Skeletal muscle satellite cell (primary cell): Measurements from ENCODE around the gene PREX1.
"Not testable (repeated sequence)": the region's sequence is repeated elsewhere in the genome, so short reads cannot be mapped to it uniquely, and the experiment has no call there.

Source experiments
- H3K27me3 ChIP-seq: 2 replicates; pipeline ENCODE4 v1.7.0; 2013; ENCODE audit warnings: low read length; ENCODE audit not compliant: control insufficient read depth, insufficient read depth
- H3K36me3 ChIP-seq: 2 replicates; pipeline ENCODE4 v1.7.0; 2013; ENCODE audit warnings: mild to moderate bottlenecking, control low read depth, low read length; ENCODE audit not compliant: insufficient read depth
- H3K4me1 ChIP-seq: 2 replicates; pipeline ENCODE4 v1.7.0; 2013; ENCODE audit warnings: low read length; ENCODE audit not compliant: control insufficient read depth, insufficient read depth
- H3K4me2 ChIP-seq: 2 replicates; pipeline ENCODE4 v1.7.0; 2013; ENCODE audit warnings: mild to moderate bottlenecking, low read length
- H3K4me3 ChIP-seq: 2 replicates; pipeline ENCODE4 v1.7.0; 2013; ENCODE audit warnings: low read length
- H3K9ac ChIP-seq: 2 replicates; pipeline ENCODE4 v1.7.0; 2013; ENCODE audit warnings: mild to moderate bottlenecking, low read depth, low read length, moderate library complexity
- H3K9me3 ChIP-seq: replicated peaks from 2 replicates; pipeline ENCODE4 v1.7.0; 2013; ENCODE audit warnings: mild to moderate bottlenecking, control low read depth, low read length

PREX1 gene

GRCh38 chr20:48845721-48846306 lies 18.0 kb upstream of the PREX1 start:
- no peaks in the 10 kb centered on the region for H3K27me3 ChIP-seq
- peaks cover 38% of the 10 kb centered on the region for H3K4me1 ChIP-seq
- H3K4me2 ChIP-seq: no peak overlapping the region
- no peak overlapping the region for H3K9ac ChIP-seq
- no peak overlapping the region for H3K4me3 ChIP-seq
- no peaks in the 10 kb centered on the region for H3K9me3 ChIP-seq
- no peaks in the 10 kb centered on the region for H3K36me3 ChIP-seq

- Histone ChIP-seq H3K9me3 (no peaks in the 10 kb centered on the region), H3K36me3 (no peaks in the 10 kb centered on the region), H3K4me1 (peaks cover 38% of the 10 kb centered on the region), H3K4me3 (no peak overlapping the region), H3K4me2 (no peak overlapping the region), H3K27me3 (no peaks in the 10 kb centered on the region), H3K9ac (no peak overlapping the region)
Observed at GRCh38 chr20:48844996-48845395, 17.2 kb upstream of the PREX1 start.

- H3K36me3 ChIP-seq, H3K9me3 ChIP-seq, H3K4me3 ChIP-seq, H3K27me3 ChIP-seq, H3K9ac ChIP-seq, H3K4me2 ChIP-seq: not testable (repeated sequence)
- H3K4me1 ChIP-seq: peaks cover 38% of the 10 kb centered on the region
Observed at GRCh38 chr20:48843896-48844295, 16.1 kb upstream of the PREX1 start.

- no peaks in the 10 kb centered on the region for H3K36me3 ChIP-seq
- no peak overlapping the region for H3K9ac ChIP-seq
- no peaks in the 10 kb centered on the region for H3K9me3 ChIP-seq
Observed at GRCh38 chr20:48843057-48843806, 15.4 kb upstream of the PREX1 start.

GRCh38 chr20:48841875-48842529 lies 14.2 kb upstream of the PREX1 start:
- Histone ChIP-seq H3K4me1 (peaks cover 38% of the 10 kb centered on the region), H3K27me3 (no peaks in the 10 kb centered on the region), H3K4me2 (peak overlapping the region; percentile 61), H3K4me3 (no peak overlapping the region), H3K9ac (no peak overlapping the region), H3K36me3 (no peaks in the 10 kb centered on the region), H3K9me3 (no peaks in the 10 kb centered on the region)

More at GRCh38 chr20:48843057-48843806, 15.4 kb upstream of the PREX1 start:
- Histone ChIP-seq H3K4me1 (peaks cover 38% of the 10 kb centered on the region), H3K4me3 (no peak overlapping the region), H3K27me3 (no peaks in the 10 kb centered on the region), H3K4me2 (no peak overlapping the region)

GRCh38 chr20:48841196-48841874 lies 13.5 kb upstream of the PREX1 start:
- H3K9me3 ChIP-seq: no peaks in the 10 kb centered on the region
- H3K27me3 ChIP-seq: no peaks in the 10 kb centered on the region
- H3K4me3 ChIP-seq: peak overlapping the region; percentile 38
- peak overlapping the region; percentile 61 for H3K4me2 ChIP-seq
- no peak overlapping the region for H3K9ac ChIP-seq
- H3K36me3 ChIP-seq: no peaks in the 10 kb centered on the region
- H3K4me1 ChIP-seq: peaks cover 33% of the 10 kb centered on the region

- Histone ChIP-seq H3K4me2 (no peak overlapping the region), H3K27me3 (no peaks in the 10 kb centered on the region), H3K4me3 (no peak overlapping the region), H3K4me1 (peaks cover 15% of the 10 kb centered on the region), H3K36me3 (no peaks in the 10 kb centered on the region), H3K9ac (no peak overlapping the region), H3K9me3 (no peaks in the 10 kb centered on the region)
Observed at GRCh38 chr20:48839154-48839917, 11.5 kb upstream of the PREX1 start.

- Histone ChIP-seq H3K4me1 (peaks cover 15% of the 10 kb centered on the region), H3K9ac (no peak overlapping the region), H3K9me3 (no peaks in the 10 kb centered on the region), H3K27me3 (no peaks in the 10 kb centered on the region), H3K4me2 (no peak overlapping the region), H3K4me3 (no peak overlapping the region), H3K36me3 (no peaks in the 10 kb centered on the region)
Observed at GRCh38 chr20:48837014-48837413, 9.2 kb upstream of the PREX1 start.

GRCh38 chr20:48835390-48835789 lies 7.6 kb upstream of the PREX1 start:
- H3K4me3 ChIP-seq: no peak overlapping the region
- no peak overlapping the region for H3K9ac ChIP-seq
- peaks cover 14% of the 10 kb centered on the region for H3K4me1 ChIP-seq

GRCh38 chr20:48834278-48834677 lies 6.5 kb upstream of the PREX1 start:
- Histone ChIP-seq H3K36me3 (no peaks in the 10 kb centered on the region), H3K27me3 (no peaks in the 10 kb centered on the region), H3K9ac (no peak overlapping the region), H3K4me3 (no peak overlapping the region), H3K9me3 (no peaks in the 10 kb centered on the region), H3K4me2 (no peak overlapping the region), H3K4me1 (peaks cover 14% of the 10 kb centered on the region)

More at GRCh38 chr20:48835390-48835789, 7.6 kb upstream of the PREX1 start:
- no peak overlapping the region for H3K4me2 ChIP-seq
- H3K27me3 ChIP-seq: no peaks in the 10 kb centered on the region
- no peaks in the 10 kb centered on the region for H3K9me3 ChIP-seq
- no peaks in the 10 kb centered on the region for H3K36me3 ChIP-seq

- H3K4me1 ChIP-seq: peaks cover 14% of the 10 kb centered on the region
- no peak overlapping the region for H3K4me2 ChIP-seq
- H3K36me3 ChIP-seq: no peaks in the 10 kb centered on the region
- H3K9me3 ChIP-seq: no peaks in the 10 kb centered on the region
- no peaks in the 10 kb centered on the region for H3K27me3 ChIP-seq
- no peak overlapping the region for H3K4me3 ChIP-seq
- H3K9ac ChIP-seq: no peak overlapping the region
Observed at GRCh38 chr20:48832405-48832730, 4.6 kb upstream of the PREX1 start.
